GM12878 (cell line): ENCODE measurements around the gene DYNC1I1. TPM values are rescaled to one million over a fixed set of nuclear protein-coding genes. Genes with fewer than 3 reads are reported as not detected.

Source experiments
- ATAC-seq: fragments of 200-7000 bp; cut with Tn5 transposase; 3 replicates; pipeline ENCODE4 v1.9.1; 2020; ENCODE audit warnings: mild to moderate bottlenecking, moderate library complexity
- BruUV-seq: library from RNA; stranded (reverse); fragments of 400-500 nt; replicated peaks from 2 replicates; lab custom pipeline; 2021; lab: Mats Ljungman, UMichigan
- CTCF ChIA-PET: fragments of 300-600 bp; sonication (Branson Sonifier 250); formaldehyde crosslinking; extraction: SDS; loops from one replicate; lab custom pipeline; 2021; ENCODE audit warnings: inconsistent platforms; lab: Yijun Ruan, JAX
- POLR2A ChIA-PET: fragments of 350-600 bp; formaldehyde crosslinking; extraction: SDS; loops from one replicate; lab custom pipeline; 2021; ENCODE audit warnings: inconsistent platforms; lab: Charles Lee
- RAD21 ChIA-PET: fragments of 300-600 bp; sonication (Branson Sonifier 250); formaldehyde crosslinking; loops from one replicate; lab custom pipeline; 2023; ENCODE audit warnings: antibody characterized with exemption; ENCODE audit not compliant: unreplicated experiment; lab: Charles Lee
- SMC1A ChIA-PET: fragments of 300-600 bp; sonication (Branson Sonifier 250); formaldehyde crosslinking; loops from one replicate; lab custom pipeline; 2023; ENCODE audit not compliant: unreplicated experiment, uncharacterized antibody; lab: Charles Lee
- DNase-seq: peaks from one replicate; pipeline ENCODE4 v3.0.0-alpha.2; 2011; ENCODE audit warnings: low read depth, low spot score
- FAIRE-seq: peaks from 3 replicates; lab custom pipeline; 2011; peaks lifted over from hg19 to GRCh38; lab: Jason Lieb, UNC
- H2AFZ ChIP-seq: 2 replicates; pipeline ENCODE4 v1.6.0; 2011; ENCODE audit warnings: low read depth, low read length, control low read depth; ENCODE audit not compliant: control insufficient read depth
- H3K27ac ChIP-seq: 2 replicates; pipeline ENCODE4 v1.5.1; 2011; ENCODE audit warnings: control low read depth; ENCODE audit not compliant: control insufficient read depth, insufficient read depth
- H3K27me3 ChIP-seq, 2 experiments: replicated peaks in 1 of 2; 2 replicates each; pipeline versions ENCODE4 v1.6.0 to v1.6.1; 2011; ENCODE audit warnings: low read length in 1 of 2; ENCODE audit not compliant: control insufficient read depth in 2 of 2, insufficient read depth in 2 of 2
- H3K36me3 ChIP-seq, 2 experiments: 2 replicates each; pipeline ENCODE4 v1.5.1; 2011; ENCODE audit warnings: low read length in 1 of 2; ENCODE audit not compliant: control insufficient read depth in 2 of 2, insufficient read depth in 2 of 2
- H3K4me1 ChIP-seq: 2 replicates; pipeline ENCODE4 v1.6.1; 2011; ENCODE audit warnings: mild to moderate bottlenecking, low read length, moderate library complexity, mixed read lengths; ENCODE audit not compliant: control insufficient read depth, insufficient read depth
- H3K4me2 ChIP-seq: 2 replicates; pipeline ENCODE4 v1.6.0; 2011; ENCODE audit warnings: control low read depth; ENCODE audit not compliant: control insufficient read depth, insufficient read depth
- H3K4me3 ChIP-seq: fragments of 200-600 bp; sonication (generic); 2 replicates; pipeline ENCODE4 v1.5.1; 2016
- H3K79me2 ChIP-seq: 2 replicates; pipeline ENCODE4 v1.6.0; 2011; ENCODE audit warnings: low read length; ENCODE audit not compliant: control insufficient read depth, insufficient read depth
- H3K9ac ChIP-seq: 2 replicates; pipeline ENCODE4 v1.8.0; 2011; ENCODE audit warnings: low read length, control low read depth, mixed read lengths; ENCODE audit not compliant: control insufficient read depth, insufficient read depth
- H3K9me3 ChIP-seq: replicated peaks from 3 replicates; pipeline ENCODE4 v1.5.1; 2011; ENCODE audit warnings: mild to moderate bottlenecking, low read length; ENCODE audit not compliant: control insufficient read depth, insufficient read depth
- H4K20me1 ChIP-seq: 2 replicates; pipeline ENCODE4 v1.6.0; 2011; ENCODE audit not compliant: control insufficient read depth, insufficient read depth
- BRCA1 ChIP-seq: IDR thresholded peaks from 2 replicates; pipeline ENCODE4 v1.6.1; 2011; ENCODE audit warnings: low read depth, low read length, improper control_type of control experiment
- EP300 ChIP-seq, 2 experiments: fragments of 150-350 bp in 1 of 2; IDR thresholded peaks; 2 replicates each; pipeline ENCODE4 v1.6.1; 2011 to 2012; ENCODE audit warnings: low read depth in 2 of 2, low read length in 2 of 2, borderline replicate concordance in 1 of 2, improper control_type of control experiment in 1 of 2, inconsistent platforms in 1 of 2; ENCODE audit not compliant: control insufficient read depth in 1 of 2
- KLF5 ChIP-seq: fragments of 450-650 bp; IDR thresholded peaks from 2 replicates; pipeline ENCODE4 v1.6.1; 2014; ENCODE audit warnings: mild to moderate bottlenecking; ENCODE audit not compliant: partially characterized antibody
- MAX ChIP-seq: IDR thresholded peaks from 2 replicates; pipeline ENCODE4 v1.6.1; 2012; ENCODE audit warnings: low read depth, low read length, improper control_type of control experiment
- RELB ChIP-seq: fragments of 450-650 bp; IDR thresholded peaks from 2 replicates; pipeline ENCODE4 v1.6.1; 2017; ENCODE audit warnings: low read depth, mild to moderate bottlenecking, moderate library complexity
- WGBS: methylation state at CpG from one replicate; pipeline ENCODE4 v1.1.6; 2016; ENCODE audit warnings: low lambda C conversion rate; ENCODE audit not compliant: insufficient replicate concordance, insufficient coverage; ENCODE audit errors: missing lambda C conversion rate; 5-methylcytosine and 5-hydroxymethylcytosine counted together
- in situ Hi-C: fragments of 300-500 bp; cut with MboI; formaldehyde crosslinking; loops from 9 replicates; pipeline ENCODE4 v1.14.3; 2018; ENCODE audit warnings: mixed read lengths
- intact Hi-C: fragments of 100-400 bp; cut with micrococcal nuclease; formaldehyde crosslinking; loops from one replicate; pipeline ENCODE4 v1.14.2; 2022; ENCODE audit not compliant: unreplicated experiment
- polyA plus RNA-seq, 11 experiments: library from polyadenylated mRNA; depleted of rRNA in 4 of 11; unstranded in 6 of 11; stranded (reverse) in 5 of 11; fragments of >200 nt; fragmentation: Nextera tagmentation in 4 of 11; fragmentation: Illumina TruSeq in 1 of 11; extraction: Ambion mirVana in 4 of 11; extraction: Trizol in 1 of 11; gene quantifications; 1 replicate in 1 of 11; 2 replicates in 10 of 11; pipeline versions ENCODE4 v1.2.1 to v1.2.3, GENCODE V29; 2011 to 2016; ENCODE audit warnings: inconsistent platforms in 2 of 11, missing spikeins in 2 of 11, low read depth in 1 of 11
- total RNA-seq, 4 experiments: library from RNA; depleted of rRNA in 3 of 4; stranded (reverse); fragments of >200 nt in 3 of 4; fragmentation: Illumina TruSeq in 1 of 4; extraction: Trizol in 1 of 4; gene quantifications; 2 replicates each; pipeline versions ENCODE4 v1.2.1 to v1.2.3, GENCODE V29; 2013 to 2021

The DYNC1I1 gene
- total and polyA plus RNA-seq, 10 of the 15 experiments (the other 5 are each of a cell fraction or from before 2014, with no cell fraction given) = 0.05 to 0.91 (median 0.14) TPM; not detected in 3

GRCh38 chr7:95766657-95767056 is 5.7 kb upstream of the DYNC1I1 start:
- Histone ChIP-seq H3K36me3 (no peaks in the 10 kb centered on the region), H3K79me2 (no peaks in the 10 kb centered on the region), H2AFZ (no peak overlapping the region), H3K4me2 (no peak overlapping the region), H3K4me3 (no peak overlapping the region), H3K4me1 (no peaks in the 10 kb centered on the region), H3K27ac (no peak overlapping the region), H3K9ac (no peak overlapping the region), H3K27me3 (no peaks in the 10 kb centered on the region), H3K9me3 (no peaks in the 10 kb centered on the region), H4K20me1 (no peaks in the 10 kb centered on the region)
- ChIA-PET CTCF (interaction anchor here (0.9 to 1.1 kb wide), 3 partner anchors 8 to 107 kb away, joined by 3 read pairs; no protein-coding TSS in a partner anchor), SMC1A (interaction anchor here (1.0 to 1.8 kb wide), 6 partner anchors 9 to 55 kb away, joined by 3 to 6 read pairs (median 4); no protein-coding TSS in a partner anchor), POLR2A (no interaction called here), RAD21 (interaction anchor here (0.6 to 1.2 kb wide), 2 partner anchors 101 to 354 kb away, joined by 3 to 4 read pairs; no protein-coding TSS in a partner anchor)
- DNase-seq = no peak
- WGBS = 0% methylated on average over 1 of the region's 1 CpG
- intact Hi-C loops (no loop called here), in situ Hi-C loops (no loop called here)
- no TSS peak for BruUV-seq
- no peak for FAIRE-seq
- 0 out of 2 replicates have a peak, but pooled peaks have one; percentile 15 for TF ChIP-seq RELB
- no peak for TF ChIP-seq BRCA1
- no peak for TF ChIP-seq EP300 (IDR thresholded peaks at IDR 0.05; ENCODE audit: borderline replicate concordance in 1 of 2, control insufficient read depth in 1 of 2, low read depth in 2 of 2, low read length in 2 of 2)
- no peak for TF ChIP-seq KLF5
- TF ChIP-seq MAX = no peak
- peak; percentile 68 for ATAC-seq
